Esophagus muscularis mucosa (tissue), 4 donors: ENCODE measurements around the gene SMIM43. TPM values are rescaled to one million over a fixed set of nuclear protein-coding genes. Genes with fewer than 3 reads are reported as not detected.
"Not testable (repeated sequence)": the region's sequence is repeated elsewhere in the genome, so short reads cannot be mapped to it uniquely, and the experiment has no call there.

ENCODE experiments used
- DNase-seq: peaks from one replicate; pipeline ENCODE4 v3.0.0-alpha.2; 2017; ENCODE audit errors: extremely low spot score
- H3K27ac ChIP-seq, 4 donors: fragments of 200-600 bp; sonication (generic); replicated peaks in 1 of 4; 1 replicate in 3 of 4; 2 replicates in 1 of 4; pipeline ENCODE4 v1.5.1; 2016 to 2019; ENCODE audit warnings: mild to moderate bottlenecking in 1 of 4
- H3K27me3 ChIP-seq, 4 donors: fragments of 200-600 bp; sonication (generic); one replicate each; pipeline versions ENCODE4 v1.5.1 to v1.6.0; 2016 to 2019
- H3K36me3 ChIP-seq, 4 donors: fragments of 200-600 bp; sonication (generic); one replicate each; pipeline ENCODE4 v1.5.1; 2016 to 2019
- H3K4me1 ChIP-seq, 4 donors: fragments of 200-600 bp; sonication (generic); one replicate each; pipeline ENCODE4 v1.5.1; 2016 to 2019
- H3K4me3 ChIP-seq, 4 donors: fragments of 200-600 bp; sonication (generic); 1 replicate in 2 of 4; 2 replicates in 2 of 4; pipeline ENCODE4 v1.5.1; 2016 to 2019; ENCODE audit warnings: mild to moderate bottlenecking in 4 of 4, moderate library complexity in 1 of 4
- H3K9me3 ChIP-seq, 4 donors: fragments of 200-600 bp; sonication (generic); 1 replicate in 3 of 4; 2 replicates in 1 of 4; pipeline ENCODE4 v1.5.1; 2016 to 2019
- CTCF ChIP-seq, 3 experiments: fragments of 200-600 bp in 2 of 3; fragments of 450-650 bp in 1 of 3; sonication (generic) in 2 of 3; IDR thresholded peaks; one replicate each; pipeline ENCODE4 v1.5.1; 2017 to 2019; ENCODE audit warnings: antibody characterized with exemption in 3 of 3, mild to moderate bottlenecking in 2 of 3, moderate library complexity in 1 of 3
- EP300 ChIP-seq: sonication (generic); formaldehyde crosslinking; IDR thresholded peaks from one replicate; pipeline ENCODE4 v1.6.1; 2017; ENCODE audit warnings: antibody characterized with exemption
- POLR2A ChIP-seq: fragments of 450-650 bp; IDR thresholded peaks from one replicate; pipeline ENCODE4 v1.6.1; 2017; ENCODE audit warnings: antibody characterized with exemption, moderate library complexity, mild to moderate bottlenecking, low read depth
- POLR2AphosphoS5 ChIP-seq, 2 donors: sonication (generic); formaldehyde crosslinking; IDR thresholded peaks; one replicate each; pipeline ENCODE4 v1.6.1; 2017; ENCODE audit warnings: antibody characterized with exemption in 2 of 2
- WGBS: methylation state at CpG from one replicate; pipeline ENCODE4 v1.1.5; 2018; 5-methylcytosine and 5-hydroxymethylcytosine counted together
- intact Hi-C: fragments of 100-400 bp; cut with DNase I; formaldehyde crosslinking; loops from one replicate; pipeline ENCODE4 v1.15.1; 2023
- total RNA-seq, 4 donors: library from RNA; depleted of rRNA; stranded (reverse); fragments of >200 nt; gene quantifications; one replicate each; pipeline versions ENCODE4 v1.1.0 to v1.2.1, GENCODE V29; 2016

SMIM43 gene
- total RNA-seq, 4 donors from 2014 or later = 0.46 to 1.2 (median 0.66) TPM

GRCh38 chr4:121733942-121734341 lies 31.0 kb downstream of the SMIM43 start:
- Histone ChIP-seq H3K9me3 (no peaks in the 10 kb centered on the region), H3K27ac (no peak overlapping the region), H3K36me3 (no peaks in the 10 kb centered on the region), H3K27me3 (no peaks in the 10 kb centered on the region), H3K4me3 (no peak overlapping the region), H3K4me1 (no peaks in the 10 kb centered on the region)
- WGBS = 85% methylated on average over 1 of the region's 1 CpG
- intact Hi-C loops = loop anchor here (10.0 kb wide), 1 partner anchor 249 kb away; no protein-coding TSS in a partner anchor
- TF ChIP-seq EP300 (no peak), CTCF (IDR thresholded peaks at IDR 0.05) (no peak), POLR2AphosphoS5 (IDR thresholded peaks at IDR 0.05) (no peak), POLR2A (no peak)
- no peak for DNase-seq

GRCh38 chr4:121729753-121730152 lies 35.2 kb downstream of the SMIM43 start:
- H3K9me3 ChIP-seq, DNase-seq, H3K36me3 ChIP-seq, H3K27ac ChIP-seq, H3K27me3 ChIP-seq, H3K4me1 ChIP-seq, H3K4me3 ChIP-seq: not testable (repeated sequence)
- intact Hi-C loops = loop anchor here (10.0 kb wide), 1 partner anchor 245 kb away; no protein-coding TSS in a partner anchor
- 90% methylated on average over 2 of the region's 2 CpGs for WGBS

- Histone ChIP-seq H3K9me3 (no peaks in the 10 kb centered on the region), H3K36me3 (no peaks in the 10 kb centered on the region), H3K4me1 (no peaks in the 10 kb centered on the region), H3K27ac (no peak overlapping the region), H3K27me3 (no peaks in the 10 kb centered on the region), H3K4me3 (no peak overlapping the region)
- TF ChIP-seq POLR2AphosphoS5 (IDR thresholded peaks at IDR 0.05) = no peak
- TF ChIP-seq POLR2A = no peak
- TF ChIP-seq EP300 = no peak
- TF ChIP-seq CTCF (IDR thresholded peaks at IDR 0.05) = no peak
- DNase-seq = no peak
- intact Hi-C loops = no loop called here
- 85% methylated on average over 3 of the region's 3 CpGs for WGBS
Measured at GRCh38 chr4:121728798-121729226, 36.2 kb downstream of the SMIM43 start.

GRCh38 chr4:121728066-121728465 lies 36.9 kb downstream of the SMIM43 start:
- intact Hi-C loops = no loop called here
- Histone ChIP-seq H3K36me3 (no peaks in the 10 kb centered on the region), H3K4me3 (no peak overlapping the region), H3K9me3 (no peaks in the 10 kb centered on the region), H3K4me1 (no peaks in the 10 kb centered on the region), H3K27me3 (no peaks in the 10 kb centered on the region), H3K27ac (no peak overlapping the region)
- WGBS = 81% methylated on average over 4 of the region's 4 CpGs
- TF ChIP-seq EP300 (no peak), POLR2AphosphoS5 (IDR thresholded peaks at IDR 0.05) (no peak)
- DNase-seq = no peak

GRCh38 chr4:121726642-121727268 lies 38.2 kb downstream of the SMIM43 start:
- DNase-seq = no peak
- H3K4me3 ChIP-seq = no peak overlapping the region
- intact Hi-C loops = loop anchor here (2.0 kb wide), 1 partner anchor 28 kb away; no protein-coding TSS in a partner anchor
- H3K27me3 ChIP-seq = no peaks in the 10 kb centered on the region
- H3K4me1 ChIP-seq = no peaks in the 10 kb centered on the region
- no peak for TF ChIP-seq EP300
- no peak for TF ChIP-seq POLR2A
- peak in 1 of 2 donors; percentile 20 for TF ChIP-seq POLR2AphosphoS5 (IDR thresholded peaks at IDR 0.05)
- peak; percentile 67 to 84 (median 74) for TF ChIP-seq CTCF (IDR thresholded peaks at IDR 0.05)
- no peak overlapping the region for H3K27ac ChIP-seq
- H3K36me3 ChIP-seq = no peaks in the 10 kb centered on the region
- WGBS = 45% methylated on average over 3 of the region's 3 CpGs
- no peaks in the 10 kb centered on the region for H3K9me3 ChIP-seq

- no peak overlapping the region for H3K27ac ChIP-seq
- H3K36me3 ChIP-seq = no peaks in the 10 kb centered on the region
- no peak for TF ChIP-seq POLR2AphosphoS5 (IDR thresholded peaks at IDR 0.05)
- no peak for TF ChIP-seq EP300
- no peak for TF ChIP-seq CTCF (IDR thresholded peaks at IDR 0.05)
- TF ChIP-seq POLR2A = no peak
- H3K4me3 ChIP-seq = no peak overlapping the region
- intact Hi-C loops = no loop called here
- H3K9me3 ChIP-seq = no peaks in the 10 kb centered on the region
- DNase-seq = no peak
- no peaks in the 10 kb centered on the region for H3K4me1 ChIP-seq
- WGBS = 92% methylated on average over 1 of the region's 1 CpG
- H3K27me3 ChIP-seq = no peaks in the 10 kb centered on the region
Measured at GRCh38 chr4:121724671-121725070, 40.3 kb downstream of the SMIM43 start.
